Right lobe of liver (tissue), 6 donors: Measurements from ENCODE around the gene KLHL8. TPM values are rescaled to one million over a fixed set of nuclear protein-coding genes. Genes with fewer than 3 reads are reported as not detected.

ENCODE experiments used
- ATAC-seq, 4 donors: fragments of 200-7000 bp; cut with Tn5 transposase; one replicate each; pipeline ENCODE4 v1.9.1; 2020; ENCODE audit warnings: mild to moderate bottlenecking in 4 of 4, moderate library complexity in 4 of 4
- DNase-seq, 3 donors: peaks; one replicate each; pipeline ENCODE4 v3.0.0-alpha.2; 2020
- H3K27ac ChIP-seq, 3 donors: fragments of 200-600 bp; one replicate each; pipeline ENCODE4 v1.8.0; 2022
- H3K27me3 ChIP-seq, 2 donors: fragments of 200-600 bp; one replicate each; pipeline ENCODE4 v1.8.0; 2022
- H3K36me3 ChIP-seq, 4 donors: fragments of 200-600 bp; sonication (generic) in 1 of 4; one replicate each; pipeline versions ENCODE4 v1.5.1 to v1.8.0; 2017 to 2022; ENCODE audit warnings: control low read depth in 1 of 4
- H3K4me1 ChIP-seq, 4 donors: fragments of 200-600 bp; sonication (generic) in 1 of 4; one replicate each; pipeline versions ENCODE4 v1.5.1 to v1.8.0; 2017 to 2022; ENCODE audit warnings: control low read depth in 1 of 4
- H3K4me3 ChIP-seq, 3 donors: fragments of 200-600 bp; one replicate each; pipeline ENCODE4 v1.8.0; 2022
- H3K9me3 ChIP-seq, 4 donors: fragments of 200-600 bp; sonication (generic) in 1 of 4; one replicate each; pipeline versions ENCODE4 v1.5.1 to v1.8.0; 2017 to 2022; ENCODE audit warnings: control low read depth in 1 of 4
- POLR2A ChIP-seq: fragments of 450-650 bp; IDR thresholded peaks from one replicate; pipeline ENCODE4 v1.6.1; 2017; ENCODE audit warnings: antibody characterized with exemption, mild to moderate bottlenecking
- WGBS: methylation state at CpG from one replicate; pipeline ENCODE4 v1.1.6; 2018; ENCODE audit warnings: low coverage, low lambda C conversion rate; ENCODE audit not compliant: insufficient coverage; ENCODE audit errors: missing lambda C conversion rate; 5-methylcytosine and 5-hydroxymethylcytosine counted together
- intact Hi-C, 2 donors: fragments of 100-400 bp; cut with DNase I; formaldehyde crosslinking; loops; one replicate each; pipeline versions ENCODE4 v1.11.2 to v1.14.1; 2022
- total RNA-seq, 6 experiments: library from RNA; depleted of rRNA in 2 of 6; stranded (reverse); fragments of >200 nt in 2 of 6; fragmentation: NEBNext Ultra II Directional in 3 of 6; extraction: Animal tissue kit (Norgen Biotek cat#: 25700) in 3 of 6; gene quantifications; one replicate each; pipeline versions ENCODE4 v1.1.0 to v1.2.4, GENCODE V29; 2016 to 2023
- TF ChIP-seq, protein P1 (sequence below), 4 donors: fragments of 200-600 bp in 3 of 4; fragments of 450-650 bp in 1 of 4; IDR thresholded peaks; one replicate each; pipeline versions ENCODE4 v1.5.1 to v1.8.0; 2016 to 2022; ENCODE audit warnings: antibody characterized with exemption in 4 of 4, mild to moderate bottlenecking in 2 of 4
- donor health status: DM: no; HTN: yes; CAD: no.
- donor health status: DM: no; HTN: no; CAD: no.
- donor health status: DM: no; HTN: no; CAD: no.
- donor health status: DM: no; HTN: yes; CAD: no.
- donor health status: DM: no; HTN: yes; CAD: no.

The KLHL8 gene
- total RNA-seq, 6 experiments from 2014 or later, result 5.5 to 9.6 (median 7.2) TPM

DNA sequence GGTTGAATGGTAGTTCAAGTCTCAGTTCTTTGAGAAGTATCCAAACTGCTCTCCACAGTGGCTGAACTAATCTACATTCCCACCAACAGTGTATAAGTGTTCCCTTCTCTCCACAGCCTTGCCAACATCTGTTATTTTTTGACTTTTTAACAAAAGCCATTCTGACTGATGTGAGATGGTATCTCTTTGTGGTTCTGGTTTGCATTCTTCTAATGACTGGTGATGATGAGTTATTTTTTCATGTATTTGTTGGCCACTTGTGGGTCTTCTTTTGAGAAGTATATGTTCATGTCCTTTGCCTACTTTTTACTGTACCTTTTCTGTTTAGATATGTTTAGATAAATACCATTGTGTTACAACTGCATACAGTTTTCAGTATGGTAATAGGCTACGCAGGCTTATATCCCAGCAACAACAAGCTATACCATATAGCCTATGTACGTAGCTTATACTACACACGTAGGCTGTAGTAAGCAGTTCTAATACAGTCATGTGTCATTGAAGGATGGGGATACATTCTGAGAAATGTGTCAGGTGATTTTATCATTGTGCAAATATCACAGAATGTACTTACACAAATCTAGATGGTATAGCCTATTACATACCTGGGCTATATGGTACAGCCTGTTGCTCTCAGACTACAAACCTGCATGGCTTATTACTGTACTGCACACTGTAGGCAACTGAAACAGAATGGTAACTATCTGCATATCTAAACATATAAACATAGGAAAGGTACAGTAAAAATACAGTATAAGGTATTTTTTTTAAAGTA lies 28.1 kb downstream of the KLHL8 start:
- H3K9me3 ChIP-seq, result no peaks in the 10 kb centered on the region
- H3K27me3 ChIP-seq, result no peaks in the 10 kb centered on the region
- H3K27ac ChIP-seq, result no peak overlapping the region
- DNase-seq (no peak), ATAC-seq (no peak)
- TF ChIP-seq POLR2A, result no peak
- TF ChIP-seq, protein P1, sequence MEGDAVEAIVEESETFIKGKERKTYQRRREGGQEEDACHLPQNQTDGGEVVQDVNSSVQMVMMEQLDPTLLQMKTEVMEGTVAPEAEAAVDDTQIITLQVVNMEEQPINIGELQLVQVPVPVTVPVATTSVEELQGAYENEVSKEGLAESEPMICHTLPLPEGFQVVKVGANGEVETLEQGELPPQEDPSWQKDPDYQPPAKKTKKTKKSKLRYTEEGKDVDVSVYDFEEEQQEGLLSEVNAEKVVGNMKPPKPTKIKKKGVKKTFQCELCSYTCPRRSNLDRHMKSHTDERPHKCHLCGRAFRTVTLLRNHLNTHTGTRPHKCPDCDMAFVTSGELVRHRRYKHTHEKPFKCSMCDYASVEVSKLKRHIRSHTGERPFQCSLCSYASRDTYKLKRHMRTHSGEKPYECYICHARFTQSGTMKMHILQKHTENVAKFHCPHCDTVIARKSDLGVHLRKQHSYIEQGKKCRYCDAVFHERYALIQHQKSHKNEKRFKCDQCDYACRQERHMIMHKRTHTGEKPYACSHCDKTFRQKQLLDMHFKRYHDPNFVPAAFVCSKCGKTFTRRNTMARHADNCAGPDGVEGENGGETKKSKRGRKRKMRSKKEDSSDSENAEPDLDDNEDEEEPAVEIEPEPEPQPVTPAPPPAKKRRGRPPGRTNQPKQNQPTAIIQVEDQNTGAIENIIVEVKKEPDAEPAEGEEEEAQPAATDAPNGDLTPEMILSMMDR (IDR thresholded peaks at IDR 0.05), result no peak
- 100% methylated on average over 3 of the region's 3 CpGs for WGBS
- H3K4me1 ChIP-seq, result no peaks in the 10 kb centered on the region
- intact Hi-C loops, result no loop called here
- H3K4me3 ChIP-seq, result no peak overlapping the region
- H3K36me3 ChIP-seq, result no peaks in the 10 kb centered on the region

DNA sequence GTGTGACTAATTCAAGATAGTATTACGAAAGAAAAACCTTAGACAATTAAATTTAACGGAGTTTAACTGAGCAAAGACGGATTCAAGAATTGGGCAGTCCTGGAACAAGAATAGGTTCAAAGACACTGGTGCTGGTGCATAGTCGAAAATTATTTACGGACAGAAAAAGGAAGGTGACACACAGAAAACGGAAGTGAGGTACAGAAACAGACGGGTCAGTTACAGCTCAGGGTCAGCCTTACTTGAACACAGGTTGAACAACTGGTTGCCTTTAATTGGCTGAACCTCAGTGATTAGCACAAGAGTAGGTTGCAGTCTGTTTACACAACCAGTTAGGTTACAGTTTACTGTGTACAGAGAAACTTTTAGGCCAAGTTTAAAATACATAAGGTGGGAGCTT lies 31.5 kb downstream of the KLHL8 start:
- Histone ChIP-seq H3K4me3 (peak overlapping the region in 2 of 3 donors; percentile 9 to 36), H3K27ac (peak overlapping the region; percentile 25 to 61 (median 34)), H3K36me3 (no peaks in the 10 kb centered on the region), H3K4me1 (no peaks in the 10 kb centered on the region), H3K27me3 (no peaks in the 10 kb centered on the region), H3K9me3 (no peaks in the 10 kb centered on the region)
- 22% methylated on average over 7 of the region's 7 CpGs for WGBS
- ATAC-seq, result peak; percentile 98 to 99 (median 99)
- intact Hi-C loops, result no loop called here
- TF ChIP-seq, protein P1 (IDR thresholded peaks at IDR 0.05), result no peak
- peak; percentile 68 for TF ChIP-seq POLR2A
- DNase-seq, result peak in 1 of 3 donors; percentile 60

DNA sequence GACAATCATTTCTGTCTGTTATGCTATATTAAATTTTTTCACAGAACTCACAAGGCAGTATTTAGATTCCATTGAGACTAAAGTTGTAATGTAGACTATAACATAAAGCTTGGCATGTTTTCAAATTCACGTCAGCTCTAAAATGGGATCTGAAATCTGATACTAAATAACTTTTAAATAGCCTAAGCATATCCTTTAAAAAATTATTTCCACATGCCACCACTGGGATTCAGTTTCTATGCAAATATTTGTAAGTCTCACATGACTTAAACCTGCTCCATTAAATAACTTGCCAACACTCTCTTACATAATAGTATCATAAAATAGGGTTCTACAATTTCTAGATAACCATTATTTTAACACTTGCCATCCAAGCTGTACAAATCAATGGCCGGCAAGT lies 32.4 kb downstream of the KLHL8 start:
- ATAC-seq, result peak; percentile 38 to 65 (median 46)
- TF ChIP-seq POLR2A, result no peak
- TF ChIP-seq, protein P1 (IDR thresholded peaks at IDR 0.05), result no peak
- H3K27me3 ChIP-seq, result no peaks in the 10 kb centered on the region
- no peak for DNase-seq
- no peak overlapping the region for H3K4me3 ChIP-seq
- 33% methylated on average over 2 of the region's 2 CpGs for WGBS
- peak overlapping the region in 1 of 3 donors; percentile 55 for H3K27ac ChIP-seq
- no peaks in the 10 kb centered on the region for H3K36me3 ChIP-seq
- intact Hi-C loops, result no loop called here
- no peaks in the 10 kb centered on the region for H3K4me1 ChIP-seq
- no peaks in the 10 kb centered on the region for H3K9me3 ChIP-seq

DNA sequence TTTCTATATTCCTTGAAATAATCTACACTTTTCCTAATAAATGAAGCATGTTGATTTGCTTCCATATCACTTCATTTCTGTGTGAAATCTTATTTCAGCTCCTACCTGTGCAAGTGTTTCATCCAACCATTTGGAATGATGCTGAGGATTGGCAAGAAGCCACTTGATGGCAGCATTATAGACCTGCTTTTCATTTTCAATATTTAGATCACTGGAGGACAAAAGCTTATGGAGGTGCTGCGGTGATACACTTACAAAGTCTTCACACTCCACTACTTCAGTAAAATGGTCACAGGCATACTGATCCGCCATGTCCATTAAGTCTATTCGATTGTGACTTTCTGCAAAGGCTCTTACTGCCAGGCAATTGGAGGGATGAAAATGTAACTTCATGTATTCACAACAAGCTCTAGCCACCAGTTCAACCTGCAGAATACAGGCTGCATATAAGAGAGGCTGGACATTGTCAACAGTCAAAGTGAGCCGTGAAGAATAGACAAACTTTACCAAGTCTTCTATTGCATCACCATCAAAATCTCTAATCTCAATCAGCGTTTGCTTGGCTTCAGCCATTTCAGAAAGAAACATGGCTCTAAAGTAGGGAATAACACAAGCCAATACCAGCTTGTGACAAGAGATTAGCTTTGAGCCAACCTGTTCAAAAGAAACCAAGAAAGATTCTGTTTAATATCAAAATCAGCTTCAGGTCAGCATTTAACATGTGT lies 35.1 kb downstream of the KLHL8 start:
- TF ChIP-seq, protein P1 (IDR thresholded peaks at IDR 0.05), result no peak
- TF ChIP-seq POLR2A, result no peak
- H3K9me3 ChIP-seq, result no peaks in the 10 kb centered on the region
- no peak overlapping the region for H3K4me3 ChIP-seq
- H3K27ac ChIP-seq, result no peak overlapping the region
- H3K36me3 ChIP-seq, result no peaks in the 10 kb centered on the region
- WGBS, result 73% methylated on average over 5 of the region's 5 CpGs
- intact Hi-C loops, result no loop called here
- H3K4me1 ChIP-seq, result no peaks in the 10 kb centered on the region
- DNase-seq (no peak), ATAC-seq (no peak)
- H3K27me3 ChIP-seq, result no peaks in the 10 kb centered on the region
